ENCODE results near the gene ID4. TPM values are rescaled to one million over a fixed set of nuclear protein-coding genes. Genes with fewer than 3 reads are reported as not detected.

ID4 gene
- total RNA-seq, 2 experiments from 2014 or later: 1.6 to 2.1 TPM

DNA sequence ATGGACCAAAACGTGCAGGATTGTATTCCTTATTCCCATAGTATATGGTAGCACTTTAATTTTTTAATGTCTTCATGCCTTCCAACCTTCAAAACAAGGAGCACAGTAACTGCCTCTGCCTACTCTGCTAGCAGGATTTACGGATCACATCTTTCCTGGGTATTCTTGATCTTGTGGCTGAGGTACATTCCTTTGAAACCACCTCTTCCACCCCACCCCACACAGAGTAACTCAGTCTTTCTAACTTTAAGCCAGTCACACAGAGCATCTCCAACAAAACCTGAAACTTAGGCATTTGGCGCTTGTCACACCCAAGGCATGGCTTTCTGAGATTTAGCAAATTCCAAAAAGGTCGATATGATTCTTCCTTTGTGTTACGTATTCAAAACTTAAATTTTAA, 2.3 kb upstream of the ID4 start:
- DNase-seq (ENCODE audit: low spot score): no peak
- intact Hi-C loops (cut with micrococcal nuclease; ENCODE audit: unreplicated experiment): loop anchor here (10.0 kb wide), 1 partner anchor 1470 kb away; no protein-coding TSS in a partner anchor
- H3K36me3 ChIP-seq (ENCODE audit: insufficient read depth, low read length): peaks cover 3% of the 10 kb centered on the region; the same call in 1 of the 2 replicates
- H3K9me3 ChIP-seq (ENCODE audit: low read length): no peaks in the 10 kb centered on the region
- H3K4me2 ChIP-seq (ENCODE audit: low read length): no peak overlapping the region
- ChIA-PET POLR2A (interaction anchor here (1.3 kb wide), 1 partner anchor 14 kb away, joined by 3 read pairs; no protein-coding TSS in a partner anchor), CTCF (ENCODE audit: unreplicated experiment) (no interaction called here)
- no peaks in the 10 kb centered on the region for H4K20me1 ChIP-seq (ENCODE audit: insufficient read depth, low read length)
- TF ChIP-seq, protein P1, sequence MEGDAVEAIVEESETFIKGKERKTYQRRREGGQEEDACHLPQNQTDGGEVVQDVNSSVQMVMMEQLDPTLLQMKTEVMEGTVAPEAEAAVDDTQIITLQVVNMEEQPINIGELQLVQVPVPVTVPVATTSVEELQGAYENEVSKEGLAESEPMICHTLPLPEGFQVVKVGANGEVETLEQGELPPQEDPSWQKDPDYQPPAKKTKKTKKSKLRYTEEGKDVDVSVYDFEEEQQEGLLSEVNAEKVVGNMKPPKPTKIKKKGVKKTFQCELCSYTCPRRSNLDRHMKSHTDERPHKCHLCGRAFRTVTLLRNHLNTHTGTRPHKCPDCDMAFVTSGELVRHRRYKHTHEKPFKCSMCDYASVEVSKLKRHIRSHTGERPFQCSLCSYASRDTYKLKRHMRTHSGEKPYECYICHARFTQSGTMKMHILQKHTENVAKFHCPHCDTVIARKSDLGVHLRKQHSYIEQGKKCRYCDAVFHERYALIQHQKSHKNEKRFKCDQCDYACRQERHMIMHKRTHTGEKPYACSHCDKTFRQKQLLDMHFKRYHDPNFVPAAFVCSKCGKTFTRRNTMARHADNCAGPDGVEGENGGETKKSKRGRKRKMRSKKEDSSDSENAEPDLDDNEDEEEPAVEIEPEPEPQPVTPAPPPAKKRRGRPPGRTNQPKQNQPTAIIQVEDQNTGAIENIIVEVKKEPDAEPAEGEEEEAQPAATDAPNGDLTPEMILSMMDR (conservative IDR thresholded peaks at IDR 0.05; ENCODE audit: low read length): no peak
- no peak for TF ChIP-seq EZH2phosphoT487 (IDR thresholded peaks at IDR 0.05; ENCODE audit: borderline replicate concordance, low read depth, low read length)
- H2AFZ ChIP-seq (ENCODE audit: low read length): no peak overlapping the region
- H3K79me2 ChIP-seq (ENCODE audit: insufficient read depth, low read depth, low read length): peaks cover 20% of the 10 kb centered on the region; the same call in 1 of the 2 replicates
- peaks cover 20% of the 10 kb centered on the region for H3K4me1 ChIP-seq (ENCODE audit: insufficient read depth, low read length, poor library complexity, severe bottlenecking)
- BruUV-seq (replicated peaks): TSS peak; percentile 25
- H3K9me2 ChIP-seq (ENCODE audit: insufficient read depth, low read length): no peaks in the 10 kb centered on the region
- H3K27ac ChIP-seq (ENCODE audit: low read depth, low read length, poor library complexity, severe bottlenecking): no peak overlapping the region
- no peak overlapping the region for H3K4me3 ChIP-seq (ENCODE audit: low read depth, low read length, poor library complexity, severe bottlenecking)

DNA sequence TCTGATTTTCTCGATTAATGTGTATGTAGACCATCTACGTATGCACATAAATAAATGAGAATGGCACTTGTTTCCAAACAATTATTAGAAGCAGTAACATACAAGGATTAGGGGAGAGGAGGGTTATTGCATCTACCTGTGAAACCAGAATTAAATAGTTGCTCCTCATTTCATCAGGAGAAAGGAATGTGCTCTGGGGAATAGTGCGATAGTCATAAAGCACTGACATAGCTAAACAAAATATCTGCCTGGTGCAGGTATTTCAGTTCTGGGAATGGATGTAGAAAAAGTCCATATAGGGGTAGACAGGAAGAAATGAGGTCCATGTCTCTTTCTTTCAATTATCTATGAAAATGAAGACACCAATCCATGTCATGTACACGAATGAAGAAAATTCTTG, 1.6 kb upstream of the ID4 start:
- intact Hi-C loops (cut with micrococcal nuclease; ENCODE audit: unreplicated experiment): loop anchor here (10.0 kb wide), 1 partner anchor 1471 kb away; no protein-coding TSS in a partner anchor
- Histone ChIP-seq H3K9me3 (ENCODE audit: low read length) (no peaks in the 10 kb centered on the region), H3K4me1 (ENCODE audit: insufficient read depth, low read length, poor library complexity, severe bottlenecking) (peaks cover 28% of the 10 kb centered on the region), H4K20me1 (ENCODE audit: insufficient read depth, low read length) (no peaks in the 10 kb centered on the region), H3K27ac (ENCODE audit: low read depth, low read length, poor library complexity, severe bottlenecking) (no peak overlapping the region), H3K36me3 (ENCODE audit: insufficient read depth, low read length) (no peaks in the 10 kb centered on the region), H3K9me2 (ENCODE audit: insufficient read depth, low read length) (no peaks in the 10 kb centered on the region), H3K79me2 (ENCODE audit: insufficient read depth, low read depth, low read length) (peaks cover 25% of the 10 kb centered on the region; the same call in 1 of the 2 replicates), H2AFZ (ENCODE audit: low read length) (no peak overlapping the region), H3K4me2 (ENCODE audit: low read length) (no peak overlapping the region), H3K4me3 (ENCODE audit: low read depth, low read length, poor library complexity, severe bottlenecking) (no peak overlapping the region)
- no TSS peak for BruUV-seq (replicated peaks)
- DNase-seq (ENCODE audit: low spot score): no peak
- ChIA-PET CTCF (ENCODE audit: unreplicated experiment) (no interaction called here), POLR2A (interaction anchor here (1.5 to 2.3 kb wide), 2 partner anchors 12 to 28 kb away, joined by 10 read pairs; no protein-coding TSS in a partner anchor)
- TF ChIP-seq, protein P1 (conservative IDR thresholded peaks at IDR 0.05; ENCODE audit: low read length): no peak
- no peak for TF ChIP-seq EZH2phosphoT487 (IDR thresholded peaks at IDR 0.05; ENCODE audit: borderline replicate concordance, low read depth, low read length)
